ENCODE data around the gene PDE10A.
"Not testable (repeated sequence)": the region's sequence is repeated elsewhere in the genome, so short reads cannot be mapped to it uniquely, and the experiment has no call there.

PDE10A gene

DNA sequence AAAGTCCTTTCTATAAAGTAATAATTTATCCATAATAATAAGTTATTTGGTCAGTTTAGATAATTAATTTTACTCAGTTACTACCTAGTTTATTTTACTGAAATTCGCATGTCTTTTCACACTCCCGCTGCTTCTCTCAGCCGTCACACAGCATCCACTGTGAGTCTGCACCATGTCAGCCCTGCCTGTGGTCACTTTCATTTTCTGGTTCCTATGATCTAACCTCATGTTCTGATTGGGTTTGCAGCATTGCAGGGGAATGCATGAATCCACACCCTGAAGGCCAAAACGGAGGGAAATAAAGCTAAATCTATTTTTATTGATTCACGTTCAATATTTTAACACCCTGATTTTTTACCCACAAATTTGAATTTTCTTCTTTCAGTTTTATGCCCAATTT is 47.4 kb downstream of the PDE10A start:
- H3K4me1 ChIP-seq (ENCODE audit: control insufficient read depth, insufficient read depth, low read length, poor library complexity, severe bottlenecking), result no peaks in the 10 kb centered on the region
- no peak overlapping the region for H3K4me3 ChIP-seq (ENCODE audit: insufficient read depth, low read depth, low read length, poor library complexity, severe bottlenecking)
- no peaks in the 10 kb centered on the region for H3K36me3 ChIP-seq (ENCODE audit: control insufficient read depth, insufficient read depth, low read length)
- DNase-seq, result no peak
- no peaks in the 10 kb centered on the region for H3K9me3 ChIP-seq (ENCODE audit: control insufficient read depth, low read length)
- no peak overlapping the region for H3K27ac ChIP-seq (ENCODE audit: insufficient read depth, low read length, poor library complexity, severe bottlenecking)
- H3K27me3 ChIP-seq (replicated peaks; ENCODE audit: control insufficient read depth, insufficient read depth, low read length, poor library complexity, severe bottlenecking), result no peaks in the 10 kb centered on the region

DNA sequence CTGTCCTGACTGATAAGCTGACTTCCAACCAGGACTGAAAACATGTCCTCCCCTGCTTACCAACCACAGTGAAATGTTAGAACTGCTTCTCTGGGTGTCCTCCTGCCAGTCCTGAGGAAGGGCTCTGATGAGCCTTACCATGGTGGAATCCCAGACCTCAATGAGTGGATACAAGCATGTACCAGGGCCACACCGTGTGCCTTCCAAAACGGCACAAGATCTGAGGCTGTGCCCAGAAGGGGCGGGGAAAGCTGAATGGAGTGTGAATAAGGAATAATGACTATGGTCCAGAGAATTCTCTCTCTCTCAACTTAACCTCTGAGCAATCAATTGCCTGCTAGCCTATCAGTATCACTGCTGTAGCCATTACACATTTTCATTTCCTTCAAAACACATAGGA is 51.7 kb downstream of the PDE10A start:
- H3K36me3 ChIP-seq (ENCODE audit: control insufficient read depth, insufficient read depth, low read length), result no peaks in the 10 kb centered on the region
- H3K4me3 ChIP-seq (ENCODE audit: insufficient read depth, low read depth, low read length, poor library complexity, severe bottlenecking), result no peak overlapping the region
- no peaks in the 10 kb centered on the region for H3K9me3 ChIP-seq (ENCODE audit: control insufficient read depth, low read length)
- H3K4me1 ChIP-seq (ENCODE audit: control insufficient read depth, insufficient read depth, low read length, poor library complexity, severe bottlenecking), result no peaks in the 10 kb centered on the region
- no peak for DNase-seq
- no peak overlapping the region for H3K27ac ChIP-seq (ENCODE audit: insufficient read depth, low read length, poor library complexity, severe bottlenecking)
- H3K27me3 ChIP-seq (replicated peaks; ENCODE audit: control insufficient read depth, insufficient read depth, low read length, poor library complexity, severe bottlenecking), result no peaks in the 10 kb centered on the region

GRCh38 chr6:165608577-165608976 is 54.5 kb downstream of the PDE10A start:
- H3K4me1 ChIP-seq (ENCODE audit: control insufficient read depth, insufficient read depth, low read length, poor library complexity, severe bottlenecking); H3K4me3 ChIP-seq (ENCODE audit: insufficient read depth, low read depth, low read length, poor library complexity, severe bottlenecking); DNase-seq; H3K27me3 ChIP-seq (replicated peaks; ENCODE audit: control insufficient read depth, insufficient read depth, low read length, poor library complexity, severe bottlenecking); H3K36me3 ChIP-seq (ENCODE audit: control insufficient read depth, insufficient read depth, low read length); H3K27ac ChIP-seq (ENCODE audit: insufficient read depth, low read length, poor library complexity, severe bottlenecking); H3K9me3 ChIP-seq (ENCODE audit: control insufficient read depth, low read length): not testable (repeated sequence)

DNA sequence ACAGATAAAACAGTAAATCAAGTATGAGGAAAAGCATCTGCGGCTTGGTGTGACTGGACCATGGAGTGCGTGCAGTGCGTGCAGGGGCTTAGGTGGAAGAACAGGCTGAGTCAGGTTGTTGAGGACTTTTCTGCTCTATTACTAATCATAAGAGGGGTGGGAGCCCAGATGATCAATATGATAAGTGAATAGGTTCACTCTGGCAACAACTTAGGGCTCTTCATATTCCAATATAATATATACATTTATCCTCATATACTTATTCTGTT is 56.4 kb downstream of the PDE10A start:
- Histone ChIP-seq H3K4me3 (ENCODE audit: insufficient read depth, low read depth, low read length, poor library complexity, severe bottlenecking) (no peak overlapping the region), H3K27ac (ENCODE audit: insufficient read depth, low read length, poor library complexity, severe bottlenecking) (no peak overlapping the region), H3K27me3 (replicated peaks; ENCODE audit: control insufficient read depth, insufficient read depth, low read length, poor library complexity, severe bottlenecking) (no peaks in the 10 kb centered on the region), H3K4me1 (ENCODE audit: control insufficient read depth, insufficient read depth, low read length, poor library complexity, severe bottlenecking) (no peaks in the 10 kb centered on the region), H3K36me3 (ENCODE audit: control insufficient read depth, insufficient read depth, low read length) (no peaks in the 10 kb centered on the region), H3K9me3 (ENCODE audit: control insufficient read depth, low read length) (no peaks in the 10 kb centered on the region)
- no peak for DNase-seq

DNA sequence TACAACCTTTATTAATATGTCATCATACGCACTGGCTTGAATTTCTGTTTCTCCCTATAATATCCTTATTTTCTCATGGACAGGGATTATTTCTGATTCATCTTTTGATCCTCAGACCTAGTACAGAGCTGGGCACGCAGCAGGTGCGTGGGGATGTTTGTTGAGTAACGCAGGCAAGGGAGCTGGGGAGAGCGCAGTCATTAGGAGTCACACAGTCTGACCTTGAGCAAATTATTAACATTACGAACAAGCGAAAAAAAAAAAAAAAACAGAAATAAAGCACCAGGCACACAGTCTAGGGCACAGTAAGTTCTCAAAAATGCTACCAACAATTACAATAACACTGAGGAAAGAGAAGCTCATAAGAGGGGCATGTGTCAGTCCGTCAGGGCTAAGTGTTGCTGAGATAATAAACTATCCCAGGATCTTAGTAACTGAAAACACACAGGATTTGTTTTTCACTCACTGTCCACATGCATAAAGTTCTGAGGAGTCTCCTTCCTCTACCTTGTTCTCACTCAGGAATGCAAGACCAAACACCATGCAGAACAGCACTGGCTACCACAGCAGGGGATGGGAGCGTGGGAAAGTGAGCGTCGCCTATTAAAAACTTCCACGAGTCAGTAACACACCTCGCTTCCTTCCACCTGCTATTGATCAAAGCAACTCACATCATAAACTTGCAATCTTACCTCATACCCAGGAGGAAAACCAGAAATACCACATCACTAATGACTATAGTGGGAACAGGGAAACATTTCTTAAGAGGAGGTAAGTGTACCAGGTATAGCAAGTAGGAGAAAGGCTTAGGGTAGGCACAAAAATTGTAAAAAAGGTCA is 56.9 kb downstream of the PDE10A start:
- Histone ChIP-seq H3K36me3 (ENCODE audit: control insufficient read depth, insufficient read depth, low read length) (no peaks in the 10 kb centered on the region), H3K27ac (ENCODE audit: insufficient read depth, low read length, poor library complexity, severe bottlenecking) (no peak overlapping the region), H3K27me3 (replicated peaks; ENCODE audit: control insufficient read depth, insufficient read depth, low read length, poor library complexity, severe bottlenecking) (no peaks in the 10 kb centered on the region), H3K9me3 (ENCODE audit: control insufficient read depth, low read length) (no peaks in the 10 kb centered on the region), H3K4me3 (ENCODE audit: insufficient read depth, low read depth, low read length, poor library complexity, severe bottlenecking) (no peak overlapping the region), H3K4me1 (ENCODE audit: control insufficient read depth, insufficient read depth, low read length, poor library complexity, severe bottlenecking) (no peaks in the 10 kb centered on the region)
- DNase-seq, result no peak

DNA sequence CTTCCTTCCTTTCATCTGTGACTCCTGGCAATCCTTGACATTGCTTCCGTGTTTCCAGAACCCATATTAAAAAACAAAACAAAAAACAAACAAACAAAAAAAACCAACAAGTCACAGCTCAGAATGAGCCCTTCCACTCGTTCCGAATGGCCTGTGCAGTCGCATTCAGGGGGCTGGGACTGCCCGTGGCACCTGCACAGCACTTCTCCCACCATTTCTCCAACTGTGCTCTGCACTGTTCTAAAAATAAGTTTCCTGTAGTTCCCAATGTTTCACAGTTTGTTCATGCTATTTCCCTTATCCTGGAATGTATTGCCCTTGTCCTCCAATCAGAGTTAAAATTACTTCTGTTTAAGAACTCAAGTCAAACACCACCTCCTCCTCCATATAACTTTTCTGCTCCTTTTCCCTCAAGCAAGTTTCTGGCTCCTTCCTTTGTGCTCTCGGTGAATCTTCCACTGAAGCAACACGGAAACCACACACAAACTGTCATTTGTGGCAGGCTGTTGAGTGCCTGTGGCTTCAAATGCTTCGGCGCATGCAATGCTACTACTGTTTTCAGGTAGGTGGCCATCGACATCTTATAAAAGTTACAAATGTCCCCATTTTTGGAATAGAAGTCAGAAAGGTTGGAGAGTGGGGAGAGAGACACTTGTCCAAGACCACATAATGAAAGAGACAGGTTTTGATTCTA is 57.7 kb downstream of the PDE10A start:
- no peak for DNase-seq
- no peaks in the 10 kb centered on the region for H3K4me1 ChIP-seq (ENCODE audit: control insufficient read depth, insufficient read depth, low read length, poor library complexity, severe bottlenecking)
- no peak overlapping the region for H3K27ac ChIP-seq (ENCODE audit: insufficient read depth, low read length, poor library complexity, severe bottlenecking)
- H3K27me3 ChIP-seq (replicated peaks; ENCODE audit: control insufficient read depth, insufficient read depth, low read length, poor library complexity, severe bottlenecking), result no peaks in the 10 kb centered on the region
- no peak overlapping the region for H3K4me3 ChIP-seq (ENCODE audit: insufficient read depth, low read depth, low read length, poor library complexity, severe bottlenecking)
- no peaks in the 10 kb centered on the region for H3K36me3 ChIP-seq (ENCODE audit: control insufficient read depth, insufficient read depth, low read length)
- H3K9me3 ChIP-seq (ENCODE audit: control insufficient read depth, low read length), result no peaks in the 10 kb centered on the region

- no peaks in the 10 kb centered on the region for H3K27me3 ChIP-seq (replicated peaks; ENCODE audit: control insufficient read depth, insufficient read depth, low read length, poor library complexity, severe bottlenecking)
- DNase-seq, result no peak
- H3K27ac ChIP-seq (ENCODE audit: insufficient read depth, low read length, poor library complexity, severe bottlenecking), result no peak overlapping the region
- no peak overlapping the region for H3K4me3 ChIP-seq (ENCODE audit: insufficient read depth, low read depth, low read length, poor library complexity, severe bottlenecking)
- H3K36me3 ChIP-seq (ENCODE audit: control insufficient read depth, insufficient read depth, low read length), result no peaks in the 10 kb centered on the region
- H3K9me3 ChIP-seq (ENCODE audit: control insufficient read depth, low read length), result no peaks in the 10 kb centered on the region
- no peaks in the 10 kb centered on the region for H3K4me1 ChIP-seq (ENCODE audit: control insufficient read depth, insufficient read depth, low read length, poor library complexity, severe bottlenecking)
Measured at GRCh38 chr6:165602291-165602690, 60.8 kb downstream of the PDE10A start.

DNA sequence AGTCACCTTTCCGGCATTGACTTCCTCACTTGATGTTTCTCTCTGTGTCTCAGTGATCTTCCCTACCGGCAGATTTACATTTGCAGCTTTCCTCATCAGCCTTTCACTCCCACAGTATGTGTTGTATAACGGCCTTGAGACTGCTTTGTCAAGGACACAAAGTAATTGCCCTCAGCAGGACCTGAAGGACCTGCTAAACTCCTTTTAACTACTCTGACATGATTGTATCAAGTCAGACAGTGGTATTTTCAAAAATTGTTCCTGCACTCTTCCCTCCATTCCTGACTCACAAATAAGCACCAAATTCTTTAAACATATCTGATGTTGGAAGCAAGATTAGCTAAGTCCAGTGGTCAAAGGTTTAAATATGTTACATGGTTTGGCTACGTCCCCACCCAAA is 62.4 kb downstream of the PDE10A start:
- Histone ChIP-seq H3K4me3 (ENCODE audit: insufficient read depth, low read depth, low read length, poor library complexity, severe bottlenecking) (no peak overlapping the region), H3K9me3 (ENCODE audit: control insufficient read depth, low read length) (no peaks in the 10 kb centered on the region), H3K4me1 (ENCODE audit: control insufficient read depth, insufficient read depth, low read length, poor library complexity, severe bottlenecking) (no peaks in the 10 kb centered on the region), H3K36me3 (ENCODE audit: control insufficient read depth, insufficient read depth, low read length) (no peaks in the 10 kb centered on the region), H3K27ac (ENCODE audit: insufficient read depth, low read length, poor library complexity, severe bottlenecking) (no peak overlapping the region), H3K27me3 (replicated peaks; ENCODE audit: control insufficient read depth, insufficient read depth, low read length, poor library complexity, severe bottlenecking) (no peaks in the 10 kb centered on the region)
- DNase-seq, result no peak

GRCh38 chr6:165599596-165600487 is 63.2 kb downstream of the PDE10A start:
- no peaks in the 10 kb centered on the region for H3K27me3 ChIP-seq (replicated peaks; ENCODE audit: control insufficient read depth, insufficient read depth, low read length, poor library complexity, severe bottlenecking)
- no peaks in the 10 kb centered on the region for H3K36me3 ChIP-seq (ENCODE audit: control insufficient read depth, insufficient read depth, low read length)

DNA sequence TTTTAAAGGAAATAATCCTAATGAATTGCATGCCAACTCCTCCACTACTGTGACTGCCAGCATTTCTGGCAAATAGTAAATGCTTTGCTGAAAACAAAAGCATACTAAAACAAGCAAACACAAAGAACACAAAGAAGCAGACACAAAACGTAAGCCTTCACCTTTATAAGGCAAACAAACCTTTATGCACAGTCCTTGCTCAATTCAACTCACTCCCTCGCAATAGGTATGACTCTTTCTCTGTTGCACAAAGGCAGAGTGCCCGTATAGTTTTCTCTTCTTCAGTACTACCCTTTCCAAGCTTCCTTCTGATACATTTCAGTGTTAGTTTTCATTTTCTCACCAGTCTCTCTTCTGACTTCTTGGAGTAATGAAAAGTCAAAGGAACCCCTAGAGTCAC is 63.9 kb downstream of the PDE10A start:
- no peak for DNase-seq

More at GRCh38 chr6:165599596-165600487, 63.2 kb downstream of the PDE10A start:
- no peak for DNase-seq
- no peaks in the 10 kb centered on the region for H3K9me3 ChIP-seq (ENCODE audit: control insufficient read depth, low read length)
- no peaks in the 10 kb centered on the region for H3K4me1 ChIP-seq (ENCODE audit: control insufficient read depth, insufficient read depth, low read length, poor library complexity, severe bottlenecking)
- no peak overlapping the region for H3K4me3 ChIP-seq (ENCODE audit: insufficient read depth, low read depth, low read length, poor library complexity, severe bottlenecking)
- no peak overlapping the region for H3K27ac ChIP-seq (ENCODE audit: insufficient read depth, low read length, poor library complexity, severe bottlenecking)

More for the DNA sequence above, 63.9 kb downstream of the PDE10A start:
- Histone ChIP-seq H3K27me3 (replicated peaks; ENCODE audit: control insufficient read depth, insufficient read depth, low read length, poor library complexity, severe bottlenecking) (no peaks in the 10 kb centered on the region), H3K9me3 (ENCODE audit: control insufficient read depth, low read length) (no peaks in the 10 kb centered on the region), H3K4me3 (ENCODE audit: insufficient read depth, low read depth, low read length, poor library complexity, severe bottlenecking) (no peak overlapping the region), H3K27ac (ENCODE audit: insufficient read depth, low read length, poor library complexity, severe bottlenecking) (no peak overlapping the region), H3K4me1 (ENCODE audit: control insufficient read depth, insufficient read depth, low read length, poor library complexity, severe bottlenecking) (no peaks in the 10 kb centered on the region), H3K36me3 (ENCODE audit: control insufficient read depth, insufficient read depth, low read length) (no peaks in the 10 kb centered on the region)

Data from effector memory CD4-positive, alpha-beta T cell (primary cell).